ENCODE results near the gene USP6NL.

DNA sequence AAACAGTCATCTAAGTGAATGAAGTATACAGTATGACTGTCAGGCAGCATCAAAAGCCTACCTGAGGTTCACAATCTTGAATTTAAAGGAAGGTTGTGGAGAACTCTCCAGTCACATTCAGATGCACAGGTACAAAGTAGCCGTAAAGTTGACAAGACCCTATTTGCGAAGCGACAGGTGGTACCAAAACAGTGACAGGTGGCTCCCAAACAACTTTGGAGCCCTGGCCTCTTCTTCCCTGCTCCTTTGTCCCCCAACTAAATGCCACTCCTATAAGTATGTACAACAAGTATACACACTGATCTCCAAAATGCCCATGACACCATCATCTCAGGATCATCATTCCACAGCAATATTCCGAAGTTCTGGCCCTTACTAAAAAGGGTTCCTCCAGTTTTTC, 53.5 kb downstream of the USP6NL start:
- no peak for TF ChIP-seq POLR2AphosphoS5 (IDR thresholded peaks at IDR 0.05; ENCODE audit: low read depth, low read length)
- TF ChIP-seq REST (IDR thresholded peaks at IDR 0.05; ENCODE audit: insufficient read depth in 1 of 2, low read depth in 2 of 2, low read length in 2 of 2) = no peak
- TF ChIP-seq TAF1 (IDR thresholded peaks at IDR 0.05; ENCODE audit: borderline replicate concordance, insufficient read depth, low read length) = no peak

All from PFSK-1 (cell line).